GM18499 (cell line): ENCODE data around the gene KIRREL3.

Experiments
- ATAC-seq: cut with Tn5 transposase; IDR thresholded peaks from one replicate; pipeline ENCODE4 v1.9.1; 2021; ENCODE audit warnings: moderate number of reproducible peaks; ENCODE audit not compliant: insufficient read depth, unreplicated experiment

The KIRREL3 gene

DNA sequence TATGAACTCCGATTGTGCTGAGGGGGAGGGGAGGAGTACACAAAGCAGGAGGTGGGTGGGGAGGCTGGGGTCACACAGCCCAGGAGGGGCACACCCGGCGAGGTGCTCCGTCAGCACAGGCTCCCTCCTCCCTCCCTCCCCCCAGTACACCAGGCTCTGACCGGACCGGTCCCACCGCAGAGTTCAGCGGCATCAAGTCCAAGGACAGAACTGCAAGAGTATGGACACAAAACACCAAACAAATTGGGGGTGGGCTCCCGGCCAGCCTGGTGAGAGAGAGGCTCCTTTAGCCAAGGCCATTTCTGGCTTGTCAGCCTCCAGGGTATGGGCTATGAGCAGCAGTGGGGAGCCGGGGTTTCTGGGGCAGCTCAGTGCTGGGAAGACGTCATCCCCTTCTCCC, 576.8 kb downstream of the KIRREL3 start:
- ATAC-seq = no peak

DNA sequence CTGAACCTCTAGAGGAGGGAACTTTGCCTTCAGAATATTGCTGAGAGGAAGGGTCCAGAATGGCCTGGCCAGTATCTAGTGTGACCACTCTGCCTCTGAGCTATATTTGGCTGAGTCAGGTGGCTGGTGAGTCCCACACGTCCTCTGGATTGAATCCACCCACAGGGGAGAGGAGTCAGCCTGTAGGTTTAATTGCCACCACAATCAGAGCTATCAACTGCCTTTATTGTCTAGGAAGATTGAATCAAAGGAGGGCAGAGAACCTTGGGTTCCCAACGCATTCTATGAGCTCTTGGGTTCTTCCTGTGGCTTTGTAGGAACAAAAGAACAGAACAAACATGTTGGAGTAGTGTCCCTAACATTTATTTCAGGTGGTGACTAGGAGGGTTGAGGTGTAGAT, 577.4 kb downstream of the KIRREL3 start:
- ATAC-seq = no peak

DNA sequence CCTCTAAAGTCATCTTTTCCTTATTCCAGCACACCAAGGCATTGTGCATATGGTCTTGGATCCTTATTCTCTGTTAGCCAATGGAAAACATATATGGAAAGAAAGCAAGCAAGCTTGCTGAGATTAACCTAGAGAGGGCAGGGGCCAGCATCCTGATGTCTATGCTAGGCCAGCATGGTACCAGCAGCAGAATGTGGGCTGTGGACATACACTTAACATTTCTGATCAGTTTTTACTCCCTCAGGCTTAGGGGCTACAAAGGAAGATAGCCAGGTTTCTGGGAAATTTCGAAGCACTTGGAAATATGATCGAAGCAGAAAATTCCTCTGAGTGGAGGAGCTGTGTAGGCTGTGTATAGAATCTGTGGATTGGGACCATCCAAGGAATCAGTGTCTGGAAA, 578.1 kb downstream of the KIRREL3 start:
- no peak for ATAC-seq

DNA sequence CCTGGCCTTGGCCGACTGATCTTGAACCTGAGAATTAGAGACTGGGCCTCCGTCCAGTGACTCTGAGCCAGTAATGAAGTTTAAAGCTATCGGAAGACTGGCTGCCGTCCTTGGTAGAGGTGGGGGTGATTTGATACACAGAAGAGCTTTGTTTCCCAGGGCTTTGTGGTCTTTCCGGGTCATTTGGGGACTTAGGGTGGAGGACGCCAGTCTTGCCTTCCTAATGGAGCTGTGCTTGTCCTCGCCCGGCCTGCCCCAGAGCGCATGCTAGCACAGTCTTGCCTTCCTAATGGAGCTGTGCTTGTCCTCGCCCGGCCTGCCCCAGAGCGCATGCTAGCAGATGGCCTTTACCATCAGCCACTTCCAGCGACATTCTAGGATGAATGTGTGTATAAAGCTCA, 579.3 kb downstream of the KIRREL3 start:
- ATAC-seq = no peak

GRCh38 chr11:126420698-126421256, 579.8 kb downstream of the KIRREL3 start:
- no peak for ATAC-seq

DNA sequence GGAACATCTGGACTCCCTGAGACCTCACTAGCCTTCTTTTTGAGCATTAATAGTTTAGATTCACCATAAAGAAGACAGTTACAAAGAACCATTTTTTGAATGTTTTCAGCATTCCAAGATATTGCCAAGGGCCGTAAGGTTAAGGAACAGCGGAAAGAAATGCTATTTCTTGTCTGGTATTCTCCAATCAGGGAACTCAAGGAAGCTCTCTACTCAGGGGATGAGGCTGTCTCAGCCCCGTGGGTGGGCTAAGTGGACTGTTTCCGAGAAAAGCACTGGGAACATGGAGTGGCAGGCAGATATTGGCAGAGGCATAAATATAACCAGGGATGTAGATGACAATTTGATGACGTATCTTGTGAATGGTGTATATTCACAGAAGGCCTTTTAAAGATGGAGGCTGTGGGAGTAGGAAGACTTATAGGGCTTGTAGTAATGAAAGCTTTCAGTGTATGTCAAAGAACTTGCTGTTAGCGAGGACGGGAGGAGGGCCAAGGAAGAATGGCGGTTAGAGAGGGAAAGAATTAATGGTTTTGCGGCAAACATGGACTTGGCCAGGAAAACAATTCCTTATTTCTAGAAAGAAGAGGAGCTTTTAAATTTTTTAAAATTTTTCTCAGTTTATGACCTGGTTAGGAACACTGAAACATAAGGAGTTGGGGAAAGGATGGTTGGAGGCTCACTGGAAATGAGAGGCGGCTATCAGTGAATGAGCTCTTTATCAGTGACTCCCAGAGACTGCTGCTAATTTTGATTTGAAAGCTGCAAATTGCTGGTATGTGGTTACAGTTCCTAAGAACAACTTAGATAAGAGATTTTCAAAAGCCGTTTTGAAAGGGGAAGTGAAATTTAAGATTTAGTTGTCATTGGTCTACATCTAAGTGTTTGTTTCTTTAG, 580.5 kb downstream of the KIRREL3 start:
- ATAC-seq = peak; percentile 77

DNA sequence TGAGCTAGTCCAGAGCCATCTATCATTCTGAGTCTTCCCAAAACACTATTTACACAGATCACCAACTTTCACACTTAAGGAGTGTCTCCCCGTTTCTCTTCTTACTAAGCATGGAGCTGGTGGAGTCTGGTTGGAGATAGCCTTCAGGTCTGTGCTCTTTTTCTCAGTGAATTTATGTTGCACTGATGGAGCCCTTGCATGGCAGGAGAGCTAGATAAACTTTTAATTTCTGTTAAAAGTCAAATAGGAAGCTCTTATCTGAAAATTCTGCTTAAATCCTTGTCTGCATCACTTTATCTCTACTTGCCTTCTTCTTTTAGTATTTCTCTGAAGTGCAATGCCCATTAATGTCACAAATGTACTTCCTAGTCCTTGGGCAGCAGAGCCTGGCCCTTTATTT, 581.7 kb downstream of the KIRREL3 start:
- ATAC-seq = no peak

- ATAC-seq = no peak
Measured at GRCh38 chr11:126417091-126417862, 583.3 kb downstream of the KIRREL3 start.

GRCh38 chr11:126416542-126417090, 584.0 kb downstream of the KIRREL3 start:
- ATAC-seq = no peak

GRCh38 chr11:126415669-126416420, 584.7 kb downstream of the KIRREL3 start:
- no peak for ATAC-seq

DNA sequence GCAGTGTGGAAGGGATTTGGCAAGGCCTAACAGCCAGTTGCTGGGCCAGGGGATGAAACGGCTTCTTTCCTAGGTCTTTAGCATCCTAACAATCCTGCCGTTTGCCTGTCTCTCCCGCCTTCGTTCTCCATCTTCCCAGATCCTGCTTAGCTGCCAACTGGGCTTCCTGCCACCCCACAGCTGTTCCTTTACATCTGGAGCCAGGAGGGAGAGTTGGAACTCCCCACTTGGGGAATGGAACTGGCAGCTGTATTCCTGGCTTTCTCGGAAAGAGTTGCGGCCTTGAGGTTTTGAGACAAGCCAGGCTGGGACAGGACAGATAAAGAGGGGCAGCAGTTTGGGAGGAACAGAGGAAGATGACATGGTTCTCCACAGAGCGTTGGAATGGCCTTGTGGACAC, 585.4 kb downstream of the KIRREL3 start:
- ATAC-seq = no peak

DNA sequence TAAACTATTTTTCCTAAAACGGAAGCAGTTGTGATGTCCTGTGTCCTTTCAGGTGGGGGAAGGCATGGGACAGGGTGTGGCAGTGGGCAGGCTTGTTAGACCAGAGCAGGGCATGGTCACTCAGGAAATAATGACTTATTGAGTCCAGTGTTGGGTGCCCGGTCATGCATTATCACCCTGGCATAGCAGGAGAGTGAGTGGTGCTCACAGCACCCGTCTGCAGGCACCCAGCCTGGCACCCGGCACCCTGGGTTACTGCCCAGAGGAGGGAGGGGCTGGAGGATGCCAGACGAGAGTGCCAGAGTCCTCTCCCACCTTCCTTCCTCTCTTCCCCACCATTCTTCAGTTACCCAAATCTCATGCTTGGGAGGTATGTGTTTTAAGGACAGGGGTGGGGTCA, 586.0 kb downstream of the KIRREL3 start:
- ATAC-seq = no peak

DNA sequence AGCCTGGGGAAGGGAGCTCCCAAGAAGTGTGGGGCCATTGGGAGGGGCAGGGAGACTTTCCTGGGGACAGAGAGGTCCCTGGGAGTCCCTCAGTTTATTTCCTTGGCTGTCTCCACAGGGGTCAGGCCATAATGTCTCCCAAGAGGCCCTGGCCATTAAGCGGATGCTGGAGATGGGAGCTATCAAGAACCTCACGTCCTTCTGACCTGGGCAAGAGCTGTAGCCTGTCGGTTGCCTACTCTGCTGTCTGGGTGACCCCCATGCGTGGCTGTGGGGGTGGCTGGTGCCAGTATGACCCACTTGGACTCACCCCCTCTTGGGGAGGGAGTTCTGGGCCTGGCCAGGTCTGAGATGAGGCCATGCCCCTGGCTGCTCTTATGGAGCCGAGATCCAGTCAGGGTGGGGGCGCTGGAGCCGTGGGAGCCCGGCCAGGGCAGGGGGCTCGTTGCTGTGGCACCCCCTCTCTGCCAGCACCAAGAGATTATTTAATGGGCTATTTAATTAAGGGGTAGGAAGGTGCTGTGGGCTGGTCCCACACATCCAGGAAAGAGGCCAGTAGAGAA, 586.6 kb downstream of the KIRREL3 start:
- ATAC-seq = no peak

GRCh38 chr11:126413426-126413825, 587.1 kb downstream of the KIRREL3 start:
- ATAC-seq = no peak

- ATAC-seq = no peak
Measured at GRCh38 chr11:126411971-126412381, 588.6 kb downstream of the KIRREL3 start.

- ATAC-seq = no peak
Measured at GRCh38 chr11:126410649-126411048, 589.9 kb downstream of the KIRREL3 start.

DNA sequence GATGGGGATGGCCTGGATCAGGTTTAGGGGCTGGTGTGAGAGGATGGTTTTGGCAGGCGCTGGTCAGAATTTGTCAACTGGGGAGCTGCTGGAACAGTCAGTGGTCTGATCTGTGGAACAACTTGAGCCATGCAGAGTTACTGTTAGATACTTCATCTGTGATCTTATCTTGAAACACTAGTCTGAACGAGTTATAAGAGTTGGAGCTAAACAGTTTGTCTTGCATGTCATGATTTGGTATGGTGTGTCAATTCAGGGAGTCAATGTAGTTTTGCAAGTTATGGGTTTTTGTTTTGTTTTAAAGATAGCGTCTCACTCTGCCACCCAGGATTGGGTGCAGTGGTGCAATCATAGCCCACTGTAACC, 591.0 kb downstream of the KIRREL3 start:
- no peak for ATAC-seq

GRCh38 chr11:126408901-126409619, 591.5 kb downstream of the KIRREL3 start:
- ATAC-seq = no peak

GRCh38 chr11:126408496-126408895, 592.1 kb downstream of the KIRREL3 start:
- no peak for ATAC-seq
